Karpas-422 (cell line): ENCODE results near the gene CARMIL3. TPM values are rescaled to one million over a fixed set of nuclear protein-coding genes. Genes with fewer than 3 reads are reported as not detected.
"Not testable (repeated sequence)": the region's sequence is repeated elsewhere in the genome, so short reads cannot be mapped to it uniquely, and the experiment has no call there.

Experiments used
- DNase-seq: peaks from one replicate; pipeline ENCODE4 v3.0.0-alpha.2; 2015
- H2AFZ ChIP-seq: fragments of 200-600 bp; sonication (generic); 2 replicates; pipeline ENCODE4 v1.6.1; 2014; ENCODE audit warnings: antibody characterized with exemption, low read length, mixed read lengths
- H3K27ac ChIP-seq: fragments of 200-600 bp; sonication (generic); 2 replicates; pipeline ENCODE4 v1.5.1; 2014; ENCODE audit warnings: mild to moderate bottlenecking, low read length, moderate library complexity
- H3K27me3 ChIP-seq: fragments of 200-600 bp; sonication (generic); 2 replicates; pipeline ENCODE4 v1.6.1; 2014; ENCODE audit warnings: low read length, mixed read lengths
- H3K36me3 ChIP-seq: fragments of 200-600 bp; sonication (generic); 2 replicates; pipeline ENCODE4 v1.6.1; 2014; ENCODE audit warnings: low read length, mixed read lengths; ENCODE audit not compliant: insufficient read depth
- H3K4me1 ChIP-seq: fragments of 200-600 bp; sonication (generic); 2 replicates; pipeline ENCODE4 v1.6.1; 2014; ENCODE audit warnings: mild to moderate bottlenecking, low read length, mixed read lengths
- H3K4me2 ChIP-seq: fragments of 200-600 bp; sonication (generic); 2 replicates; pipeline ENCODE4 v1.6.1; 2014; ENCODE audit warnings: low read length, low read depth, mild to moderate bottlenecking; ENCODE audit not compliant: poor library complexity, severe bottlenecking
- H3K4me3 ChIP-seq: fragments of 200-600 bp; sonication (generic); 2 replicates; pipeline ENCODE4 v1.5.1; 2014; ENCODE audit warnings: mild to moderate bottlenecking, antibody characterized with exemption, low read length, mixed read lengths
- H3K79me2 ChIP-seq: fragments of 200-600 bp; sonication (generic); 2 replicates; pipeline ENCODE4 v1.6.1; 2014; ENCODE audit warnings: mild to moderate bottlenecking, low read length, mixed read lengths
- H3K9ac ChIP-seq: fragments of 200-600 bp; sonication (generic); 2 replicates; pipeline ENCODE4 v1.6.0; 2014; ENCODE audit warnings: low read length
- H3K9me2 ChIP-seq: fragments of 200-600 bp; sonication (generic), shearing (Covaris generic); replicated peaks from 2 replicates; pipeline ENCODE4 v1.6.0; 2014; ENCODE audit warnings: mild to moderate bottlenecking, low read length, moderate library complexity; ENCODE audit not compliant: insufficient read depth
- H3K9me3 ChIP-seq: fragments of 300-700, 200-600 bp; sonication (generic); 2 replicates; pipeline ENCODE4 v1.6.1; 2014; ENCODE audit warnings: low read length, mixed read lengths
- H4K20me1 ChIP-seq: fragments of 200-600 bp; sonication (generic); 2 replicates; pipeline ENCODE4 v1.6.1; 2014; ENCODE audit warnings: mild to moderate bottlenecking, antibody characterized with exemption, low read length, low read depth; ENCODE audit not compliant: insufficient read depth
- total RNA-seq: library from RNA; depleted of rRNA; stranded (reverse); fragments of >200 nt; shearing (Covaris generic); gene quantifications from 2 replicates; pipeline ENCODE4 v1.2.3, GENCODE V29; 2014; ENCODE audit warnings: low replicate concordance

Gene CARMIL3
- total RNA-seq, 1 experiment from 2014 or later, result 58.4 TPM

DNA sequence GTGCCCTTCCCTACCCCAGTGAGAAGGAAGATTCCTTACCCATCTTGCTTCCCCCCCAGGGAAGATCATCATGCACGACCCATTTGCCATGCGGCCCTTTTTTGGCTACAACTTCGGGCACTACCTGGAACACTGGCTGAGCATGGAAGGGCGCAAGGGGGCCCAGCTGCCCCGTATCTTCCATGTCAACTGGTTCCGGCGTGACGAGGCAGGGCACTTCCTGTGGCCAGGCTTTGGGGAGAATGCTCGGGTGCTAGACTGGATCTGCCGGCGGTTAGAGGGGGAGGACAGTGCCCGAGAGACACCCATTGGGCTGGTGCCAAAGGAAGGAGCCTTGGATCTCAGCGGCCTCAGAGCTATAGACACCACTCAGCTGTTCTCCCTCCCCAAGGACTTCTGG, 51.6 kb downstream of the CARMIL3 start:
- no peak overlapping the region for H3K4me2 ChIP-seq

DNA sequence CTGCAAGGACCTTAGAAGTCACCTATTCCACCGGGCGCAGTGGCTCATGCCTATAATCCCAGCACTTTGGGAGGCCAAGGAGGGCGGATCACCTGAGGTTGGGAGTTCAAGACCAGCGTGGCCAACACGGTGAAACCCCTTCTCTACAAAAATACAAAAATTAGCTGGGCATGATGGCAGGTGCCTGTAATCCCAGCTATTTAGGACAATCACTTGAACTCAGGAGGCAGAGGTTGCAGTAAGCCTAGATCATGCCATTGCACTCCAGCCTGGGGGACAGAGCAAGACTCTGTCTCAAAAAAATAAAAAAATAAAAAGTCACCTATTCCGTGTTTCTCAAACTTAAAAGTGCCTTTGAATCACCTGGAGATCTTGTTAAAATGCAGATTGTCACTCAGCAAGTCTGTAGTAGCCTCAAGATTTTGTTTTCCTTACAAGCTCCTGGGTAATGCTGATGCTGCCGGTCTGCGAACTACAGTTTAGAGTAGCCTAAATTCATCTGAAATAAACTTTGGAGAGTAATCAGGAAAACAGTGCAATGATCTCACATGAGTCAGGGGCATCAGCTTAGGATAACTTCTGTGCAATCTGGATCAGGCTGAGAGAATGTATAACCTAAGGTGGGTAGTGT, 53.9 kb downstream of the CARMIL3 start:
- not testable (repeated sequence) for H3K79me2 ChIP-seq, H3K27ac ChIP-seq, H3K9me3 ChIP-seq, H3K4me2 ChIP-seq, H4K20me1 ChIP-seq, H3K4me1 ChIP-seq, H2AFZ ChIP-seq, H3K4me3 ChIP-seq, H3K9me2 ChIP-seq, DNase-seq, H3K27me3 ChIP-seq, H3K9ac ChIP-seq
- peaks cover 28% of the 10 kb centered on the region for H3K36me3 ChIP-seq

More for the DNA sequence above, 51.6 kb downstream of the CARMIL3 start:
- H3K9ac ChIP-seq, result no peak overlapping the region
- H3K79me2 ChIP-seq, result no peaks in the 10 kb centered on the region
- no peaks in the 10 kb centered on the region for H3K9me3 ChIP-seq
- H3K4me3 ChIP-seq, result no peak overlapping the region
- H2AFZ ChIP-seq, result no peak overlapping the region
- H3K27me3 ChIP-seq, result no peaks in the 10 kb centered on the region
- H3K4me1 ChIP-seq, result no peaks in the 10 kb centered on the region; the same call in 1 of the 2 replicates
- no peaks in the 10 kb centered on the region for H4K20me1 ChIP-seq
- no peak overlapping the region for H3K27ac ChIP-seq
- peaks cover 42% of the 10 kb centered on the region for H3K36me3 ChIP-seq
- no peaks in the 10 kb centered on the region for H3K9me2 ChIP-seq
- DNase-seq, result no peak

DNA sequence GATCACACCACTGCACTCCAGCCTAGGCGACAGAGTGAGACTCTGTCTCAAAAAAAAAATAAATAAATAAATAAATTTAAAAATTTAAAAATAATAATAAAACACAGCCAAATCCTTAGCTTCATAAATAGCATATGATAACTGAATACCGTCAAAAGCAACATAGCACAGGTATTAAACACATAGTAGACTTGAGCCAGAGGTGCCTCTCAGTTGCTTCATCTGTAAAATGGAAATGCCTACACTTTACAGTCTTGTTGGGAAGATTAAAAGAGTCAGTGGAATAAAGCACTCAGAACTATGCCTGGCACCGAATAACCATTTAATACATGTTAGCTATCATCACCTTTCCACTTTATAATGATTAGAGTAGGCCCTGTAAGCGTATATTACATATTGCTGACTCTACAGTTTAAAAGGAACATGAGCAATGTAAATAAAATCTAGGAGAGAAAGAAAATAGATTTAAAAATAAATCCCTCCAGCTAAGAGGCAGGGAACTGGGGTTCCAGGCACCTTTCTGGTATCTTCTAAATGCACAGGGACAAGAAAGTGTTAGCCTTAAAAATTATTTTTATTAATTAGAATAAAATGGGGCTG, 55.0 kb downstream of the CARMIL3 start:
- Histone ChIP-seq H3K36me3 (peaks cover 21% of the 10 kb centered on the region), H3K4me2 (no peak overlapping the region), H3K9me3 (no peaks in the 10 kb centered on the region), H3K4me3 (no peak overlapping the region), H3K9ac (no peak overlapping the region), H3K79me2 (no peaks in the 10 kb centered on the region), H2AFZ (no peak overlapping the region), H3K27me3 (no peaks in the 10 kb centered on the region), H3K27ac (no peak overlapping the region), H4K20me1 (no peaks in the 10 kb centered on the region), H3K9me2 (no peaks in the 10 kb centered on the region), H3K4me1 (peaks cover 7% of the 10 kb centered on the region)
- no peak for DNase-seq

DNA sequence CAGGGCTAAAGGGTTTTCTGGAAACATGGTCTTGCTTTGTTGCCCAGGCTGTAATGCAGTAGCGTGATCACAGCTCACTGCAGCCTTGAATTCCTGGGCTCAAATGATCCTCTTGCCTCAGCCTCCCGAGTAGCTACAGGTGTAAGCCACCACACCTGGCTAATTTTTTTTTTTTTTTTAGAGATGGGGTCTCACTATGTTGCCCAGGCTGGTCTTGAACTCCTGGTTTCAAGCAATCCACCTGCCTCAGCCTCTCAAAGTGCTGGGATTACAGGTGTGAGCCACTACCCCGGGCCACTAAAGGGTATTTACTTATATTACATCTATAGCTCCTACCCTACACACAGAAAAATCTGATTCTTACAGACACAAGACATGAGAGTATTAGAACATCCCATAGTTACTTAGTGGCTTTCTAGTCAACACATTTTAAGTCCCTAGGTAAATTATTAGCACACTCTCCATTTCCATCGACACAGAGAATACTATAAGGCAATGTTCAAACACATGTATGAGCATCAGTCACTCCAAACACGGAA, 56.6 kb downstream of the CARMIL3 start:
- Histone ChIP-seq H2AFZ (peak overlapping the region; percentile 88), H3K36me3 (peaks cover 8% of the 10 kb centered on the region), H3K4me2 (peak overlapping the region; percentile 38), H3K4me1 (peaks cover 10% of the 10 kb centered on the region), H3K9ac (peak overlapping the region; percentile 47), H3K4me3 (no peak overlapping the region), H3K27me3 (no peaks in the 10 kb centered on the region), H3K27ac (peak overlapping the region; percentile 46; the same call in 1 of the 2 replicates), H3K79me2 (0 out of 2 replicates have a peak, but pooled peaks cover 1% of the 10 kb centered on the region), H3K9me2 (no peaks in the 10 kb centered on the region), H4K20me1 (no peaks in the 10 kb centered on the region), H3K9me3 (no peaks in the 10 kb centered on the region)
- DNase-seq, result no peak

DNA sequence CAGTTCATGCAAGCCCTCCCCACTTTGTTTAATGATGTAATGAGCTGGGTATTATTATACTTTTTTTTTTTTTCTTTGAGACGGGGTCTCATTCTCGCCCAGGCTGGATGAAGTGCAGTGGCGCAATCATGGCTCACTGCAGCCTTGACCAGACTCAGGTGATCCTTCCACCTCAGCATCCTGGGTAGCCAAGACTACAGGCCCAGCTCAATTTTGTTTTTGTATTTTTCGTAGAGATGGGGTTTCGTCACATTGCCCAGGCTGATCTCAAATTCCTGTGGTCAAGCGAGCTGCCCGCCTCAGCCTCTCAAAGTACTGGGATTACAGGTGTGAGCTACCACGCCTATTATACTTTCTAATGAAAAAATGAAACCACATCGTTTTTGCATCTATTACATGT, 58.3 kb downstream of the CARMIL3 start:
- H3K9ac ChIP-seq, result no peak overlapping the region
- no peak for DNase-seq
- no peaks in the 10 kb centered on the region for H3K27me3 ChIP-seq
- no peaks in the 10 kb centered on the region for H3K36me3 ChIP-seq
- H3K9me2 ChIP-seq, result no peaks in the 10 kb centered on the region
- peaks cover 12% of the 10 kb centered on the region for H3K4me1 ChIP-seq
- no peaks in the 10 kb centered on the region for H4K20me1 ChIP-seq
- H3K27ac ChIP-seq, result no peak overlapping the region
- H2AFZ ChIP-seq, result no peak overlapping the region
- H3K9me3 ChIP-seq, result no peaks in the 10 kb centered on the region
- no peak overlapping the region for H3K4me3 ChIP-seq
- 0 out of 2 replicates have a peak, but pooled peaks cover 3% of the 10 kb centered on the region for H3K79me2 ChIP-seq
- H3K4me2 ChIP-seq, result no peak overlapping the region

DNA sequence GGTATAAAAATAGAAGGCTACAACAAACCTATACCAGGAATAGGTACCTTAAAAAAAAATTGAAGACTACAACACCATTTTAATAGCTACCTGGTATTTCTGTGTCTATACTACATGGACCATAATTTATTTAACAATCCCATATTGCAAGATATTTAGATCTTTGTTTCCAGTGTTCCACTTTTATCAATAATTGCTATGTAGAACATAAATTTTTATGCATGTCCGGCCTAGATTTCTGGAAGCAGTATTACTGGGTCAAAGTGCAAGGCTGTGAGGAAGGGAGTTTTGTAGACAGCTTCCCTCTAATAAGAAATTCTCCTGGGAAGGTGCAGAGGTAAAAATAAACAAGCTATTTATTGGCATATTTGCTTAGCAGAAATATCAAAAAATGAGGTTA, 58.7 kb downstream of the CARMIL3 start:
- Histone ChIP-seq H3K9me3 (no peaks in the 10 kb centered on the region), H3K9me2 (no peaks in the 10 kb centered on the region), H3K4me1 (peaks cover 14% of the 10 kb centered on the region), H3K36me3 (no peaks in the 10 kb centered on the region), H3K79me2 (peaks cover 7% of the 10 kb centered on the region), H3K27ac (no peak overlapping the region), H3K27me3 (no peaks in the 10 kb centered on the region), H4K20me1 (no peaks in the 10 kb centered on the region), H3K9ac (no peak overlapping the region), H2AFZ (no peak overlapping the region), H3K4me3 (no peak overlapping the region), H3K4me2 (no peak overlapping the region)
- no peak for DNase-seq

DNA sequence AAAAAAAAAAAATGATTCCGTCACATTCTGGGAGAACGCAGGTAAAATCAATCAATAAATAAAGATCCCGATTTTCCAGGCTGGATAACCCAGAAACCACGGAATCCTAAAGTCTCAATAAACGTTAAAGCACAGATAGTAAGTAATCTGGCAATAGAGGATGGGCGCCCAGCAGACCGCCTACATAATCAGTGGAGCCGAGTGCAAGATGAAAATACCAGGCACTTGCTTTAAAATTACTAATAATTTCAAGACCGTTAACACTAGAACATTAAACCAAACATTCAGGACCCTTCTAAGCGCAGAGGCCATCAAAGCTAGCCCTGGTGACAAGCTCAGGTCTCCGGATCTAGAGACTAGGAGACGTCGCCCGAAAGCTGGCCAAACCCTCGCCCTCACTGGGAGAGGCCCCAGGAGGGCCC, 61.6 kb downstream of the CARMIL3 start:
- H3K4me2 ChIP-seq, result peak overlapping the region; percentile 91
- H3K9ac ChIP-seq, result peak overlapping the region; percentile 95
- H3K9me2 ChIP-seq, result no peaks in the 10 kb centered on the region
- H3K4me1 ChIP-seq, result peaks cover 26% of the 10 kb centered on the region
- DNase-seq, result peak; percentile 76
- peaks cover 8% of the 10 kb centered on the region; the same call in 1 of the 2 replicates for H3K36me3 ChIP-seq
- no peaks in the 10 kb centered on the region for H3K9me3 ChIP-seq
- peak overlapping the region; percentile 91 for H3K27ac ChIP-seq
- H3K79me2 ChIP-seq, result peaks cover 22% of the 10 kb centered on the region
- H2AFZ ChIP-seq, result peak overlapping the region; percentile 87; the same call in 1 of the 2 replicates
- no peaks in the 10 kb centered on the region for H4K20me1 ChIP-seq
- peak overlapping the region; percentile 89 for H3K4me3 ChIP-seq
- no peaks in the 10 kb centered on the region for H3K27me3 ChIP-seq

DNA sequence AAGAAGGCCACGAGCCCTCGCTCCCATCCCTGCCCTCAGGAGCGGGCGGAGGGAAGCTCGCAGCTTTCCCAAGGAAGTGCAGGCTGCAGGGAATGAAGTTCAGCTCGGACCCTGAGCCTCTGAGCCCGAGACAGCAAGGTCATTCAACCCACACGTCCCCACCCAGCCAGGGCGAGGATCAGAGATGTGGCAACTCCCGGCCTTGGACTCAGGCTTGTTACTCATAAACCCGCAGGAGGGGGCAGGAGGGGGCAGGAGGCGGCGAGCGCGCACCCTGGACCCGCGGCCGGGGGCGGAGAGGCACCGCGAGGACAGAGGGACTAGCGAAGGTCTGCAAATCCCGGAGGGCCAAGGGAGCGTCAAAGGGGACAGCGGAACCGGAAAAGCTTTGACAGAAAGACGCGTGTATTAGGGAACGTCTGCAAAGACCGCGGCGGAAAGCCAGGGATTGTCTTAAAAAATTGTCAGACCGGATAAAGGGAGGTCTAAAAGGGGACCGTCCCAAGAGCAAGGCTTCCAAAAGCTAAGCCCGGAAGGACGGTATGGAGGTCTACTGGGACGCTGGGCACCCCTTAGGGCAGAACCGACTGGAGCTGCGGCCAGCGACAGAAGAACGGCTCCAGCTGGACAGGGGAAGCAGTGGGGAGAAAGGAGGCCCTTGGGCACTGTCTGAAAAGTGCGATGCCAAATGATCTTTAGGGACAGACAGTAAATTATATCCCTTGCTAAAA, 62.2 kb downstream of the CARMIL3 start:
- Histone ChIP-seq H3K79me2 (peaks cover 22% of the 10 kb centered on the region), H3K4me3 (peak overlapping the region; percentile 89), H3K27ac (peak overlapping the region; percentile 91), H3K9me3 (no peaks in the 10 kb centered on the region), H3K27me3 (no peaks in the 10 kb centered on the region), H3K9me2 (no peaks in the 10 kb centered on the region), H4K20me1 (no peaks in the 10 kb centered on the region), H3K4me1 (peaks cover 22% of the 10 kb centered on the region), H3K9ac (peak overlapping the region; percentile 95), H2AFZ (peak overlapping the region; percentile 87), H3K4me2 (peak overlapping the region; percentile 91), H3K36me3 (peaks cover 8% of the 10 kb centered on the region; the same call in 1 of the 2 replicates)
- peak; percentile 98 for DNase-seq
